Dermis microvascular lymphatic vessel endothelial cell (primary cell): ENCODE results near the gene ALG6. TPM values are rescaled to one million over a fixed set of nuclear protein-coding genes. Genes with fewer than 3 reads are reported as not detected.

Experiments used
- total RNA-seq: library from RNA; depleted of rRNA; stranded (reverse); fragments of >200 nt; gene quantifications from 2 replicates; pipeline ENCODE4 v1.2.1, GENCODE V29; 2014

Gene ALG6
- total RNA-seq, 1 donor from 2014 or later = 14.9 TPM

Other genes starting within 250 kb of the ALG6 start
- gene FOXD3, start 45.1 kb upstream of the ALG6 start, total RNA-seq = not detected in 2 replicates
- gene ITGB3BP, start 155.6 kb downstream of the ALG6 start, total RNA-seq = 11.4 and 15.7 TPM in 2 replicates
- 2.3 and 2.9 TPM in 2 replicates for gene EFCAB7, start 155.9 kb downstream of the ALG6 start, total RNA-seq
- 43.1 and 66.1 TPM in 2 replicates for gene PGM1, start 225.8 kb downstream of the ALG6 start, total RNA-seq